VCaP (cell line): ENCODE data around the gene ELAPOR1.
A peak's percentile ranks its signal among the peaks of the same experiment; 100 is the strongest.

Experiments used
- H3K27ac ChIP-seq: fragments of 450-650 bp; 2 replicates; pipeline ENCODE4 v1.5.1; 2017
- TF ChIP-seq, protein P1 (sequence below): fragments of 450-650 bp; conservative IDR thresholded peaks from 2 replicates; pipeline ENCODE4 v1.5.1; 2017; ENCODE audit warnings: mild to moderate bottlenecking, moderate library complexity

The ELAPOR1 gene

DNA sequence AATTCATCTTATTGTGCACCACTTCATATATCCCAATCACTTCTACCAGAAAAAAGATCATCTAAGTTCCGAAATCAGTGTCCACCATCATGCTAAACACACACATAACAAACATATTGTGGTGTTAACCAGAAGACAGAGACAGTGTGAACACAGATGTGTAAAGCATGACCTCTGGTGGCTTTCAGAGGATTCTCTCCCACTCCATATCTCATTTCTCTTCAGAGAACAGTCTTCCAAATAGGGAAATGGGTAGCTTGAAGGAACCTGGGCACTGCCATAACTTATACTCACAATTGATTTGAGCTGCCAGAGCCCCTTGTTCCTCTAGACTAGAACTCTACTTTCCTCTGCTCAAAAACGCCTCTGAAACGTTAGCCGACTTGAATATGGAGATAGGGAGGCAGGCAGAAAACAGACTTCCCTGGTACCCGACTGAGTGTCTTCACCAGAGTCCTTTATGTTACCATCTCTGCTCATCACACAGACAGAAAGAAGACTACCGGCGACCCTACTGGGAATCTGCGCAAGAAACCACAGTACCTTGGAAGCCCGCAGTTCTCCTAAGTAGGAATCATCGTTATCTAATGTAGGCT lies 1.8 kb upstream of the ELAPOR1 start:
- peak overlapping the region; percentile 70; the same call in 1 of the 2 replicates for H3K27ac ChIP-seq
- TF ChIP-seq, protein P1, sequence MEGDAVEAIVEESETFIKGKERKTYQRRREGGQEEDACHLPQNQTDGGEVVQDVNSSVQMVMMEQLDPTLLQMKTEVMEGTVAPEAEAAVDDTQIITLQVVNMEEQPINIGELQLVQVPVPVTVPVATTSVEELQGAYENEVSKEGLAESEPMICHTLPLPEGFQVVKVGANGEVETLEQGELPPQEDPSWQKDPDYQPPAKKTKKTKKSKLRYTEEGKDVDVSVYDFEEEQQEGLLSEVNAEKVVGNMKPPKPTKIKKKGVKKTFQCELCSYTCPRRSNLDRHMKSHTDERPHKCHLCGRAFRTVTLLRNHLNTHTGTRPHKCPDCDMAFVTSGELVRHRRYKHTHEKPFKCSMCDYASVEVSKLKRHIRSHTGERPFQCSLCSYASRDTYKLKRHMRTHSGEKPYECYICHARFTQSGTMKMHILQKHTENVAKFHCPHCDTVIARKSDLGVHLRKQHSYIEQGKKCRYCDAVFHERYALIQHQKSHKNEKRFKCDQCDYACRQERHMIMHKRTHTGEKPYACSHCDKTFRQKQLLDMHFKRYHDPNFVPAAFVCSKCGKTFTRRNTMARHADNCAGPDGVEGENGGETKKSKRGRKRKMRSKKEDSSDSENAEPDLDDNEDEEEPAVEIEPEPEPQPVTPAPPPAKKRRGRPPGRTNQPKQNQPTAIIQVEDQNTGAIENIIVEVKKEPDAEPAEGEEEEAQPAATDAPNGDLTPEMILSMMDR: no peak

DNA sequence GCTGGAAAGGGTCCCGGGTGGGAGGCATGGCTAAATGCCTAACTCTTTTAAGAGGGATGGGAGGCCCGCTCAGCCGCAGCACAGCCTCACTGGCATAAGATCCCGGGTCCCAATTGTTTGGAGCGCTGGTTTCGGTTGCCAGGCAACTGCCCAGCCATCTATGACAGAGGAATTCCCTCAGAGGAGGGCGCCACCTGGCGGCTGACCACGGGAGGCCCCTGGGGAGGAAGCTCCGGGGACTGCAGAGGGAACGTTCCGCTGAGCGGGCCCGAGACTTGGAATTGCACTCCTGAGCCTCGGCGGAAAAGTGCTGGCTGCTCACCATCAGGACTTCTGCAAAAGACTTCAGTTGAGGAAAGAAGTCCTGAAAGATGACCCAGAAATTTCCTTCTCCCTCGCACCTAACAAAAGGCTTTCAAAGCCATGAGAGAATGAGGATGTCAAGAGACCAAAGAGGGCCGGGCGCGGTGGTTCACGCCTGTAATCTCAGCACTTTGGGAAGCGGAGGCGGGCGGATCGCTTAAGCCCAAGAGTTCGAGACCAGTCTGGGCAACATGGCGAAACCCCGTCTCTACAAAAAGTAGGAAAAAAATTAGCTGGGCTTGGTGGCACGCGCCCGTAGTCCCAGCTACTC lies 1.1 kb upstream of the ELAPOR1 start:
- TF ChIP-seq, protein P1: peak; percentile 95
- H3K27ac ChIP-seq: peak overlapping the region; percentile 70

DNA sequence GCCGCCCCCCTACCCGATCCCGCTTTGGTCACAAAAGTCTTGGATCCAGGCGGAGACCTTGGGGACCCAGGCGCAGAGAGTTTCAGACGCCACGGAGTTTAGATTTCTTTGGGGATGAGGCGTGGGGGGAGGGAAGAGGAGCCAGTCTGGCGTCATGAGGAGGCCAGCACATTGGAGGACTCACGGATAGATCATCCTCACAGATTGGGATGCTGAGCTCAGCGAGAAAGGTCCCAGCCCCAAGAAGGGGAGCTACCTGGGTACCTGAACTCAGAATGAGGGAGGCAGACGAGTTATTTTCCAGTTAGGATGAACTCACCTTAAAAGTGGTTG lies 393 bp downstream of the ELAPOR1 start:
- TF ChIP-seq, protein P1: no peak

DNA sequence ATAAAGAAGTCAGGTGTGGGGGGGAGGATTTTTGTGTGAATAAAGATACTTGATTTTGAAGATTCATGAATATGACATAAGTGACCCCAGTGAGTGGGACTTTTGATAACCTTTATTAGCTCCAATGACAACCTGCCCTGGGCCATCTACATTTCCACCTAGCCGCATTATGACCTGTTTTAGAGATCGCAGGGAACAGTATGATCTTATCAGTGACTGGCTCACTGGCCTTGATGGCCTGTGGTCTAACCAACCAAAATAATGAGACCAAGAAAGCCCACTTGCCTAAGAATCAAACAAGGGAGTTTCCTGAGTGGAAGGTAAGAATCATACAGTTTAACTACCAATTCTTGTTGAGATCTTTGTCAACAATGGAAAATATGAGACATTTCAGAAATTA lies 1.8 kb downstream of the ELAPOR1 start:
- H3K27ac ChIP-seq: peak overlapping the region; percentile 70
- TF ChIP-seq, protein P1: no peak

More for the DNA sequence above, 393 bp downstream of the ELAPOR1 start:
- peak overlapping the region; percentile 70 for H3K27ac ChIP-seq

DNA sequence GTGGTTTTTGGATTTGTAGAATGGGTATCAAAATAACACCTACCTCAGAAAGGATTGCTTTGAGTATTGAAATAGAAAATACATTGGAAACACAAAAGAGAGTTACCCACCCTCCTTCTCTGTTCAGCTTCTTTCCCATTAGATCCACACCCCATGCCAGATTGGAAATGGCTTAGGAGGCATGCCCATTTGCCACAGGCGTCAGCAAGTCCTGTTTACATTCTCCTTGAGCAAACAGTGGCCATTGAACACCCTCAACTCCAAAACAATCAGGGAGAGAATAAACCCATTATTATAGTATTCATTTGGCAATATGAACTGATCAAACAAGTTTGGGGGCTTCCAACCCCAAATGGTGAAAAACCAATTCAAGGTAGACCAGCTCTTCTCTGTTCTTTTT lies 2.4 kb downstream of the ELAPOR1 start:
- TF ChIP-seq, protein P1: no peak
- peak overlapping the region; percentile 70 for H3K27ac ChIP-seq

DNA sequence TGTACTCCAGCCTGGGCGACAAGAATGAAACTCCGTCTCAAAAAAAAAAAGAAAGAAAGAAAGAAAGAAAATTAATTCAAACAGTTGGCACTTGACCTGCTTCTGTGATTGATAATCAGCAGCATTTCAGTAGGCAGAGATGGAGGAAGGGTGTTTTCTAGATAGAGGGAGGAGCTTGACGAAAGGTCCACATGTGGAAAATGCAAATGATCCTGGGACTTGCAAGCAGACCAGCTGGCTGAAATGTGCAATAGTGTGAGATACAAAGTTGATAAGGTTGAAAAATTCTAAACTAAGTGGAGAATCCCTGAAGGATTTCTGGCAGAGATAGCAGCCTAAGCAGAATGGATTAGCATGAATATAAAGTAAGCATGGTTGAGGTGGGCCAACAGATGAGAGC lies 4.2 kb downstream of the ELAPOR1 start:
- H3K27ac ChIP-seq: no peak overlapping the region
- TF ChIP-seq, protein P1: no peak

DNA sequence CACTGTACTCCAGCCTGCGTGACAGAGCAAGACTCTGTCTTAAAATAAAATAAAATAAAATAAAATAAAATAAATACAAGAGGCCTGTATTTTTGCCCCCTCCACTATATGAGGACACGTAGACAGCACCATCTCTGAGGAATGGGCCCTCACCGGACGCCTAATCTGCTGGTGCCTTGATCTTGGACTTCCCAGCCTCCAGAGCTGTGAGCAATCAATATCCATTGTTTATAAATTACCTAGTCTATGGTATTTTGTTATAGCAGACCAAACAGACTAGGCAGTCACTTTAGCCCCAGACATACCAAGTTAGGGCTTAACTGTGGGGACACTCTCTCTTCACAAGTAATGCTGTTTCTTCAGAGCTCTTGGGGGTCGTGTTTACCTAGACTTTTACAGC lies 6.4 kb downstream of the ELAPOR1 start:
- H3K27ac ChIP-seq: no peak overlapping the region
- TF ChIP-seq, protein P1: no peak
